DND-41 (cell line): ENCODE data around the gene PARVA.

Experiments
- CTCF ChIP-seq: IDR thresholded peaks from 2 replicates; pipeline ENCODE4 v1.5.1; 2012; ENCODE audit warnings: borderline replicate concordance, low read length, moderate library complexity, mild to moderate bottlenecking; ENCODE audit not compliant: poor library complexity, severe bottlenecking; ENCODE audit errors: extremely low read depth
- EZH2 ChIP-seq: IDR thresholded peaks from 3 replicates; pipeline ENCODE4 v1.6.1; 2012; ENCODE audit warnings: borderline replicate concordance, low read depth, mild to moderate bottlenecking, moderate library complexity, low read length, inconsistent platforms; ENCODE audit not compliant: severe bottlenecking

GRCh38 chr11:12517741-12518140 lies 140.4 kb downstream of the PARVA start:
- TF ChIP-seq CTCF (no peak), EZH2 (no peak)
